Measurements from ENCODE around the gene STK32C. TPM values are rescaled to one million over a fixed set of nuclear protein-coding genes. Genes with fewer than 3 reads are reported as not detected.

Gene STK32C
- total RNA-seq, 1 experiment from 2014 or later = 16.5 TPM

DNA sequence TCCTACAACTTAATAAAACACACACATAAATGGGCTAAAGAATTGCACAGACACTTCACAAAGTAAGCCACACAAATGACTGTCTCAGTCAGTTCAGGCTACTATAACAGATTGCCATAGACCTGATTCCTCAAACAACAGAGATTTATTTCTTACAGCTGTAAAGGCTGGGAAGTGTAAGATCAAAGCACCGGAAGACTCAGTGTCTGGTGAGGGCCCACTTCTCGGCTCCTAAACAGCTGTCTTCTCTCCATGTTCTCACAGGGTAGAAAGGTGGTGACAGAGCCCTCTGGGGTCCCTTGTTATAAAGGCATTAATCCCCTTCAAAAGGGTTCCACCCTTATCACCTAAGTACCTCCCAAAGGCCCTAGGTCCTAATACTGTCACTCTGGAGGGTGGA, 18.3 kb downstream of the STK32C start:
- no peak overlapping the region for H3K27ac ChIP-seq (ENCODE audit: low read depth, low read length, poor library complexity, severe bottlenecking)
- no peaks in the 10 kb centered on the region for H3K36me3 ChIP-seq (ENCODE audit: insufficient read depth, low read length, poor library complexity, severe bottlenecking)
- no peak for DNase-seq (ENCODE audit: low spot score)
- H3K4me1 ChIP-seq (ENCODE audit: insufficient read depth, low read length, poor library complexity, severe bottlenecking) = no peaks in the 10 kb centered on the region
- ChIA-PET POLR2A (ENCODE audit: low non-redundant PET) (no interaction called here), CTCF (no interaction called here)
- TF ChIP-seq, protein P1, sequence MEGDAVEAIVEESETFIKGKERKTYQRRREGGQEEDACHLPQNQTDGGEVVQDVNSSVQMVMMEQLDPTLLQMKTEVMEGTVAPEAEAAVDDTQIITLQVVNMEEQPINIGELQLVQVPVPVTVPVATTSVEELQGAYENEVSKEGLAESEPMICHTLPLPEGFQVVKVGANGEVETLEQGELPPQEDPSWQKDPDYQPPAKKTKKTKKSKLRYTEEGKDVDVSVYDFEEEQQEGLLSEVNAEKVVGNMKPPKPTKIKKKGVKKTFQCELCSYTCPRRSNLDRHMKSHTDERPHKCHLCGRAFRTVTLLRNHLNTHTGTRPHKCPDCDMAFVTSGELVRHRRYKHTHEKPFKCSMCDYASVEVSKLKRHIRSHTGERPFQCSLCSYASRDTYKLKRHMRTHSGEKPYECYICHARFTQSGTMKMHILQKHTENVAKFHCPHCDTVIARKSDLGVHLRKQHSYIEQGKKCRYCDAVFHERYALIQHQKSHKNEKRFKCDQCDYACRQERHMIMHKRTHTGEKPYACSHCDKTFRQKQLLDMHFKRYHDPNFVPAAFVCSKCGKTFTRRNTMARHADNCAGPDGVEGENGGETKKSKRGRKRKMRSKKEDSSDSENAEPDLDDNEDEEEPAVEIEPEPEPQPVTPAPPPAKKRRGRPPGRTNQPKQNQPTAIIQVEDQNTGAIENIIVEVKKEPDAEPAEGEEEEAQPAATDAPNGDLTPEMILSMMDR (conservative IDR thresholded peaks at IDR 0.05; ENCODE audit: low read depth, low read length) = no peak
- TF ChIP-seq EZH2 (IDR thresholded peaks at IDR 0.05; ENCODE audit: borderline replicate concordance, low read depth, low read length, poor library complexity, severe bottlenecking) = no peak
- H3K9me3 ChIP-seq (ENCODE audit: low read depth, low read length, poor library complexity, severe bottlenecking) = peaks cover 6% of the 10 kb centered on the region
- H3K4me3 ChIP-seq (ENCODE audit: low read depth, low read length, poor library complexity, severe bottlenecking) = no peak overlapping the region
- intact Hi-C loops (cut with micrococcal nuclease; ENCODE audit: unreplicated experiment) = no loop called here
- no TSS peak for BruUV-seq (replicated peaks)
- H3K27me3 ChIP-seq (replicated peaks; ENCODE audit: insufficient read depth, low read depth, low read length, poor library complexity) = no peaks in the 10 kb centered on the region

DNA sequence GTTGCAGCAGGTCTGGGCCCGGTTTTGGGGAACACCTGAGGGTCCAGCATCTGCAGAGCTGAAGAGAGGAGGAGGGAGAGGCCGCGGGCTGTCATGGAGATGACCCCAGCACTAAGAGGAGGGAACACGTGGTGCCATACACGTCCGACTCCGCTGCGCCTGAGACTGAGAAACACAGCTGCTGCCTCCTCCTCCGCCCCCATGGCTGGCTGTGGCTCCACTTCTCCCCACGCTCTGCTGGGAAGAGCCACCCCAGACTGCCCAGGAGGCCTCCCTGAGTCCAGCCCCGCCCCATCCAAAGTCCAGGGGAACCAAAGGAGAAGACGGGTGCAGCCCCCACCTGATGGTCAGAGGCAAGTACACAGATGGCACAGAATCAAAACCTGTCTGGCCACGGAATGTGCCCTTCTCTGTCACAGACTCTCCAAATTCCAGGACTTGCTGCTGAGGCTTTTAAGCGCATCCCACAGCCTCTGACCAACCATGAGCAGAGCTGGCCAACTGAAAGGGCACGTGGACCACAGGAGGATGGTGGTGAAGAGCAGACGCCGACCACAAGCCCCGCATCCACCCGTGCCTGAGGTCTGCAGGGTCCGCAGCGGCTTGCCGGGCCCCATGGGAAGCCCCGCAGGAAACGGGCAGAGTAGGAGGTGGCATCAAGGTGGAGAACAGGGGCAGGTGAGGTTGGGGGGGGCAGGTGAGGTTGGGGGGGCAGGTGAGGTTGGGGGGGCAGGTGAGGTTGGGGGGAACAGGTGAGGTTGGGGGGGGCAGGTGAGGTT, 24.0 kb downstream of the STK32C start:
- TF ChIP-seq EZH2 (IDR thresholded peaks at IDR 0.05; ENCODE audit: borderline replicate concordance, low read depth, low read length, poor library complexity, severe bottlenecking) = no peak
- TF ChIP-seq, protein P1 (conservative IDR thresholded peaks at IDR 0.05; ENCODE audit: low read depth, low read length) = no peak
- no peaks in the 10 kb centered on the region for H3K36me3 ChIP-seq (ENCODE audit: insufficient read depth, low read length, poor library complexity, severe bottlenecking)
- no TSS peak for BruUV-seq (replicated peaks)
- H3K27ac ChIP-seq (ENCODE audit: low read depth, low read length, poor library complexity, severe bottlenecking) = no peak overlapping the region
- H3K27me3 ChIP-seq (replicated peaks; ENCODE audit: insufficient read depth, low read depth, low read length, poor library complexity) = no peaks in the 10 kb centered on the region
- DNase-seq (ENCODE audit: low spot score) = no peak
- intact Hi-C loops (cut with micrococcal nuclease; ENCODE audit: unreplicated experiment) = no loop called here
- CTCF ChIA-PET = no interaction called here
- H3K4me1 ChIP-seq (ENCODE audit: insufficient read depth, low read length, poor library complexity, severe bottlenecking) = no peaks in the 10 kb centered on the region
- POLR2A ChIA-PET (ENCODE audit: low non-redundant PET) = no interaction called here
- peaks cover 5% of the 10 kb centered on the region for H3K9me3 ChIP-seq (ENCODE audit: low read depth, low read length, poor library complexity, severe bottlenecking)
- H3K4me3 ChIP-seq (ENCODE audit: low read depth, low read length, poor library complexity, severe bottlenecking) = no peak overlapping the region

DNA sequence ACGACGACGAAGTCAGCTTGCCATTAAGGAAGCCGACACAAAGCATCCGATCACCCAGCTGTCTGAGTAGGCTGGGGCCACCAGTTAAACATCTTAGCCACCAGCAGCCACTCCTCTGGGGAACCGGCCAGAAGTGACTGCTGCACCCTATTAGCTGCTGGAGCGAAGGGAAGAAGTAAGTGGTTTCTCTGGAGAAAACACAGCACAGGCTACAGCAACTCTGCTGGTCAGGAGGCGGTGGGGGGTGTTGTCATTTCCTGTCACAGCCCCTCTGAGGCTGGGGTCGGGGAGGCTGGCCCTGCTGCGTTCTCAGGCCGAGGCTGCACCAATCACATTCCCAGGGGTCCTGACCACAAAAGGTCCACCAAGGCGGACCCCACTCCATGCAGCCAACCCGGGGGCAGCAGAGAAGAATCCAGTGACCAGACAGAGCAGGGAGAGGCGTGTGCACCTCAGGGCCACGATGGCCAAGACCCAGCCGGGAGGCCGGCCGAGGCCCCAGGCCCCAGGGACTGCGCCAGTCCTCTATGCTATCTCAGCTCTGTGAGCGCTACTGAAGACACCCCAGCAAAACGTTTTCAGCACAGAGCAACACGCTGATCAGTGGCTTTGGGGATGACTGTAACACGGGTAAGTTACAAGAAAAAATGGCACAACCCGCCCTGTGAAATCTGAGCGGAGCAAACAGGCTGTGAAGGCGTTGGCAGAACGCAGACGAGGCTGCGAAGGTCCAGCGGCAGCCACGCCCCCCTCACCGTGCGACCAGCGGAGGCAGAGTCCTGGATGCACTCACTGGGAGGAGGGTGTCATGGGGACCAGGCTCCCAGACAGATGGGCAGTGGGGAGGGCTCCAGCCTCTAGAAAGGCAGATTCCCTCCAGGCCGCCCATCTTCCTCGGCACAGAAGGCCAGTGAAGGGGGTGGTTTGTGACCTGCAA, 24.8 kb downstream of the STK32C start:
- POLR2A ChIA-PET (ENCODE audit: low non-redundant PET) = no interaction called here
- TF ChIP-seq, protein P1 (conservative IDR thresholded peaks at IDR 0.05; ENCODE audit: low read depth, low read length) = no peak
- TF ChIP-seq EZH2 (IDR thresholded peaks at IDR 0.05; ENCODE audit: borderline replicate concordance, low read depth, low read length, poor library complexity, severe bottlenecking) = no peak
- no peak overlapping the region for H3K27ac ChIP-seq (ENCODE audit: low read depth, low read length, poor library complexity, severe bottlenecking)
- intact Hi-C loops (cut with micrococcal nuclease; ENCODE audit: unreplicated experiment) = no loop called here
- no peaks in the 10 kb centered on the region for H3K27me3 ChIP-seq (replicated peaks; ENCODE audit: insufficient read depth, low read depth, low read length, poor library complexity)
- no TSS peak for BruUV-seq (replicated peaks)
- no peak overlapping the region for H3K4me3 ChIP-seq (ENCODE audit: low read depth, low read length, poor library complexity, severe bottlenecking)
- H3K4me1 ChIP-seq (ENCODE audit: insufficient read depth, low read length, poor library complexity, severe bottlenecking) = no peaks in the 10 kb centered on the region
- CTCF ChIA-PET = no interaction called here
- no peaks in the 10 kb centered on the region for H3K9me3 ChIP-seq (ENCODE audit: low read depth, low read length, poor library complexity, severe bottlenecking)
- H3K36me3 ChIP-seq (ENCODE audit: insufficient read depth, low read length, poor library complexity, severe bottlenecking) = no peaks in the 10 kb centered on the region
- DNase-seq (ENCODE audit: low spot score) = no peak

Data from A673 (cell line).